Right cardiac atrium (tissue), 5 donors: Measurements from ENCODE around the gene TNNI3K. TPM values are rescaled to one million over a fixed set of nuclear protein-coding genes. Genes with fewer than 3 reads are reported as not detected.

Experiments used
- ATAC-seq, 2 donors: fragments of 200-7000 bp; cut with Tn5 transposase; one replicate each; pipeline versions ENCODE4 v1.8.0 to v1.9.1; 2020; ENCODE audit warnings: moderate library complexity in 2 of 2, mild to moderate bottlenecking in 1 of 2
- DNase-seq, 3 donors: peaks; one replicate each; pipeline ENCODE4 v3.0.0-alpha.2; 2020
- H3K27ac ChIP-seq: one replicate; pipeline ENCODE4 v1.5.1; 2013; ENCODE audit warnings: mild to moderate bottlenecking, low read length, control low read depth, moderate library complexity
- H3K27me3 ChIP-seq: one replicate; pipeline ENCODE4 v1.6.1; 2013; ENCODE audit not compliant: control insufficient read depth, insufficient read depth
- H3K4me1 ChIP-seq: one replicate; pipeline ENCODE4 v1.6.1; 2013; ENCODE audit warnings: low read length; ENCODE audit not compliant: control insufficient read depth, insufficient read depth
- H3K4me3 ChIP-seq: one replicate; pipeline ENCODE4 v1.5.1; 2013; ENCODE audit warnings: low read length, control low read depth
- H3K9me3 ChIP-seq: one replicate; pipeline ENCODE4 v1.6.1; 2013; ENCODE audit warnings: low read length; ENCODE audit not compliant: control insufficient read depth
- WGBS: extraction: QIAGEN DNeasy Blood & Tissue Kit; methylation state at CpG from one replicate; pipeline ENCODE4 v1.1.7; 2013; 5-methylcytosine and 5-hydroxymethylcytosine counted together
- intact Hi-C, 4 donors: fragments of 100-400 bp; cut with DNase I; formaldehyde crosslinking; loops; one replicate each; pipeline versions ENCODE4 v1.11.0 to v1.14.0; 2022 to 2023
- long read RNA-seq, 4 donors: library from polyadenylated mRNA; unstranded; transcript quantifications; one replicate each; pipeline ENCODE4 v2.0.0, GENCODE V29; 2020 to 2021
- polyA plus RNA-seq: library from polyadenylated mRNA; stranded (reverse); fragments of 200-250 nt; gene quantifications from one replicate; pipeline ENCODE4 v1.2.3, GENCODE V29; 2013
- total RNA-seq, 4 donors: library from RNA; stranded (reverse); fragmentation: NEBNext Ultra II Directional; extraction: Animal tissue kit (Norgen Biotek cat#: 25700); gene quantifications; one replicate each; pipeline ENCODE4 v1.2.1, GENCODE V29; 2021
- donor health status: healthy with polysubstance abuse.
- donor health status: DM: no; HTN: yes; CAD: no.
- donor health status: DM: no; HTN: no; CAD: no.
- donor health status: DM: no; HTN: yes; CAD: no; lungs with severe emphysema.
- donor health status: DM: yes; HTN: yes; CAD: no.

TNNI3K gene, protein sequence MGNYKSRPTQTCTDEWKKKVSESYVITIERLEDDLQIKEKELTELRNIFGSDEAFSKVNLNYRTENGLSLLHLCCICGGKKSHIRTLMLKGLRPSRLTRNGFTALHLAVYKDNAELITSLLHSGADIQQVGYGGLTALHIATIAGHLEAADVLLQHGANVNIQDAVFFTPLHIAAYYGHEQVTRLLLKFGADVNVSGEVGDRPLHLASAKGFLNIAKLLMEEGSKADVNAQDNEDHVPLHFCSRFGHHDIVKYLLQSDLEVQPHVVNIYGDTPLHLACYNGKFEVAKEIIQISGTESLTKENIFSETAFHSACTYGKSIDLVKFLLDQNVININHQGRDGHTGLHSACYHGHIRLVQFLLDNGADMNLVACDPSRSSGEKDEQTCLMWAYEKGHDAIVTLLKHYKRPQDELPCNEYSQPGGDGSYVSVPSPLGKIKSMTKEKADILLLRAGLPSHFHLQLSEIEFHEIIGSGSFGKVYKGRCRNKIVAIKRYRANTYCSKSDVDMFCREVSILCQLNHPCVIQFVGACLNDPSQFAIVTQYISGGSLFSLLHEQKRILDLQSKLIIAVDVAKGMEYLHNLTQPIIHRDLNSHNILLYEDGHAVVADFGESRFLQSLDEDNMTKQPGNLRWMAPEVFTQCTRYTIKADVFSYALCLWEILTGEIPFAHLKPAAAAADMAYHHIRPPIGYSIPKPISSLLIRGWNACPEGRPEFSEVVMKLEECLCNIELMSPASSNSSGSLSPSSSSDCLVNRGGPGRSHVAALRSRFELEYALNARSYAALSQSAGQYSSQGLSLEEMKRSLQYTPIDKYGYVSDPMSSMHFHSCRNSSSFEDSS
- total RNA-seq: 10 to 100 TPM; 34.3 to 78.4 (median 51.1) TPM
- 56.5 TPM for polyA plus RNA-seq
- long read RNA-seq, donor 1, transcript TNNI3K-201 (25 exons, 3,001 nt): major isoform, 22 of 36 reads
- long read RNA-seq, donor 1, partial matches to known transcripts: 5 of 36 reads
- long read RNA-seq, donor 1, other reads (novel, unspliced or antisense): 9 of 36 reads
- long read RNA-seq, donor 2, transcript TNNI3K-201 (25 exons, 3,001 nt): major isoform, 25 of 31 reads
- long read RNA-seq, donor 2, partial matches to known transcripts: 5 of 31 reads
- long read RNA-seq, donor 2, other reads (novel, unspliced or antisense): 1 of 31 reads
- long read RNA-seq, donor 3, transcript TNNI3K-201 (25 exons, 3,001 nt): major isoform, 54 of 73 reads
- long read RNA-seq, donor 3, partial matches to known transcripts: 15 of 73 reads
- long read RNA-seq, donor 3, other reads (novel, unspliced or antisense): 4 of 73 reads
- long read RNA-seq, donor 4, transcript TNNI3K-201 (25 exons, 3,001 nt): major isoform, 15 of 18 reads
- long read RNA-seq, donor 4, partial matches to known transcripts: 0 of 18 reads
- long read RNA-seq, donor 4, other reads (novel, unspliced or antisense): 3 of 18 reads

DNA sequence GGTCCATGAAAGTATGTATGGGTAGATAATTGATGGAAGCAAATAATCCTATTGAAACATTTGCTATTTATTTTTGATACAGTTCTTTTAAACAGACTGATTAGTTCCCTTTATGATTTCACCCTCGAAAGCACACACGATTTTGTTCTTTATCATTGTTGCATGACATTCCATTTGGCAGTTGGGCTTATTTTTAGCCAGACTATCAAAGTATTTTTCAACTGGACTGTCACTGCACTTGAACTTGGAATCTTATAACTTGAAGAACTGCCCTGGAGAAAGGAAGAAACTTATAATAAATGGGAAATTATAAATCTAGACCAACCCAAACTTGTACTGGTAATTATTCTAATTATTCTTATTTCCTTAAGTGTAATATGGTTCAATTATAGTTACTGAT, at the start of gene TNNI3K:
Gene TNNI3K, plus strand, starts transcription at position 235 of the 400 bp plus-strand sequence. Its CDS starts 65 bp downstream, at position 300.
- WGBS: 28% methylated on average over 2 of the region's 2 CpGs
- Histone ChIP-seq H3K9me3 (no peaks in the 10 kb centered on the region), H3K4me1 (no peaks in the 10 kb centered on the region), H3K27me3 (no peaks in the 10 kb centered on the region), H3K27ac (no peak within 1 kb of the TSS), H3K4me3 (peak within 1 kb of the TSS; percentile 74)
- no peak for ATAC-seq
- intact Hi-C loops: no loop called here
- DNase-seq: no peak

DNA sequence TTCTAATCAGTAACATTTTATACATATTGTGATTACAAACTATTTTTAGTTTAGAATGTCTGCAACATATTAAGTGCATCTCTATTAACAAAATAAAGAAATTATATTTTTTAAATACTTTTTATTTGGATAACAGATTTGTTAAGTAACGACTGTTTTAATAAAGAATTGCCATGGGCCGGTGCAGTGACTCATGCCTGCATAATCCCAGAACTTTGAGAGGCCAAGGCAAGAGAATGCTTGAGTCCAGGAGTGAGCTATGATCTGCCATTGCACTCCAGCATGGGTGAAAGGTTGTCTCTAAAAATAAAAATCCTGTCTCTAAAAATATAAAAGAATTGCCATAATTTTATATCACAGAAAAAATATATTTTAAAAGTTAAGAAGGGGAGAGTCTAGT, 41.3 kb upstream of the TNNI3K start:
- ATAC-seq (no peak), DNase-seq (no peak)
- Histone ChIP-seq H3K4me3 (no peak overlapping the region), H3K9me3 (no peaks in the 10 kb centered on the region), H3K27ac (no peak overlapping the region), H3K4me1 (no peaks in the 10 kb centered on the region), H3K27me3 (no peaks in the 10 kb centered on the region)
- 37% methylated on average over 2 of the region's 2 CpGs for WGBS
- intact Hi-C loops: no loop called here

DNA sequence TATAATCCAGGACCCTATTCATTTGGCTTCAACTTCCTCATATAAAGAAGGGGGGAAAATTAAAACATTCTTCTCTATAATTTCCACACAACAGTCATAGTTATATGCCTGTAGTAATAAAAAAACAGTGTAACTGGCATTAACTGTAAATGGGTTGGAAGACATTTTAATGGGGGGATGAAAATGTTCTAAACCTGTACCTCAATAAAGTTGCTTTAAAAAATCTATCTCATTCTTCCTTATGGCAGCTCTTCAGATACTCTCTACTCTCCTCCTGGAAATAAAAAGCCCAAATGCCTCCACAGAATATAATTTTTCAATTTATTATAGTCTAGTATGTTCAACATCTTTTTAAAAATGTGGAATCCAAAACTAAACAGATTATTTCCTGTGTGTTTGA, 39.8 kb upstream of the TNNI3K start:
- ATAC-seq (no peak), DNase-seq (no peak)
- intact Hi-C loops: no loop called here
- no peaks in the 10 kb centered on the region for H3K4me1 ChIP-seq
- H3K27ac ChIP-seq: no peak overlapping the region
- no peaks in the 10 kb centered on the region for H3K9me3 ChIP-seq
- no peaks in the 10 kb centered on the region for H3K27me3 ChIP-seq
- no peak overlapping the region for H3K4me3 ChIP-seq

DNA sequence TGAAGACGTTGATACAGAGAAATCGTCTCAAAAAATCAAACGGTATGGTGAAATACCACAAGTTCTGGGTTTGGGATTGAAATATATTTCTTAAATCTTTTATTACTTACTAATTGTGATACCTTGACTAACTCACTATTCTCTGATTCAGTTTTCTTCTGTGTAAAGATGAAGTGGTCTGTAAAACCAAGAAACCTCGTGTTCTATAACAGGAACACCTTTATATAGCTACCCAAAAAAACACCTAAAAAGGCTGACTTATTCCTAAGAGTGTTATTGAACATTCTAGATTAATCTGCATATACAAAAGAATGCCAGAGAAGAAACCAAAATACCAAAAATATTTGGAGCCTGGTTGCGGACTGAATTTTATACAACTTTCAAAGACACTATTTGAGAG, 37.9 kb upstream of the TNNI3K start:
- Histone ChIP-seq H3K4me1 (no peaks in the 10 kb centered on the region), H3K4me3 (peak overlapping the region; percentile 96), H3K27ac (no peak overlapping the region), H3K9me3 (no peaks in the 10 kb centered on the region), H3K27me3 (no peaks in the 10 kb centered on the region)
- ATAC-seq: no peak
- intact Hi-C loops: no loop called here
- 89% methylated on average over 5 of the region's 5 CpGs for WGBS
- no peak for DNase-seq

DNA sequence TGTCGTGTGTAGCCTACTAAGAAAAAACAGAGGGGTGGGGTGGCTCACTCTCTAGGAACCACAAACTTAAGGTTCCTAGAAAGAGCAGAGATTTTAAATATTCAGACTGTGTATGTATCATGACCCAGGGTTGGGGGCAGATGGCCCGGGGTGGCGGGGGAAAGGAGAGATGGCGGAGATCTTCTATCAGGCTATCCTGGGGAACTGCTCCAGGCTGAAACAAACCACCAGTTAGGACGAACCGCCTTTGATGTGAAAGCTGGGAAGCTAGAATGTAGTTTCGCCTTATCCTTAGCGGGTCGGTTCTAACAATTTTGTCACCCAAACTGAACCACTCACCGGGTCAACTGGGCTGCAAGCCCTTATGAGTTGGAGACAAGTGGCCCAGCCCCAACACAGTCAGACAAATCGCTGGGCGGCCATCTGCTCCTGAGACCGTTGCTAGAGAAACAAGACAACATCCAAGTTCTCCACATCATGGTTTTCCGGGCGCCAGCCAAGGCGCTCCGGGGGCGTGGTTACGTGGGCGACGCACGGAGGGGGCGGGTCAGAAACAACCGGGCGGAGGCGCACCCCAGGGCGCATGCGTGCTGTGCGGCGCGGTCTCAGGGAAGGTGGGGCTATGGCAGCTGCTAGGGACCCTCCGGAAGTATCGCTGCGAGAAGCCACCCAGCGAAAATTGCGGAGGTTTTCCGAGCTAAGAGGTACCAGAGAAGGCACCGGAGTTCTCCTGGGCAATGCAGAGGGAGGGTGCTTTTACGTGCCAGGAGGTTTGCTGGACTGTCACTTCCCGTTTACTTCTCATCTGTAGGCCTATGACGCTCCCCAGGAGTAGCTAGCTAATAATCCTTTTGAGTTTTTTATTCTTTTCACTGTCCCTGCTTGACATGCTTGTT, 37.3 kb upstream of the TNNI3K start, which contains the start of the genes FPGT and LRRIQ3:
Gene FPGT, plus strand, starts transcription at position 586 of the 896 bp plus-strand sequence. Its CDS starts 37 bp downstream, at position 623.
Gene LRRIQ3, minus strand, starts transcription at position 520 of the 896 bp plus-strand sequence. CDS start 14,492 bp downstream, outside the sequence.
- ATAC-seq (peak; percentile 100), DNase-seq (peak; percentile 96 to 99 (median 98))
- H3K4me3 ChIP-seq: peak within 1 kb of the TSS; percentile 96
- H3K4me1 ChIP-seq: no peaks in the 10 kb centered on the region
- H3K9me3 ChIP-seq: no peaks in the 10 kb centered on the region
- no peaks in the 10 kb centered on the region for H3K27me3 ChIP-seq
- WGBS: 3% methylated on average over 41 of the region's 41 CpGs
- intact Hi-C loops: no loop called here
- peak within 1 kb of the TSS; percentile 99 for H3K27ac ChIP-seq

DNA sequence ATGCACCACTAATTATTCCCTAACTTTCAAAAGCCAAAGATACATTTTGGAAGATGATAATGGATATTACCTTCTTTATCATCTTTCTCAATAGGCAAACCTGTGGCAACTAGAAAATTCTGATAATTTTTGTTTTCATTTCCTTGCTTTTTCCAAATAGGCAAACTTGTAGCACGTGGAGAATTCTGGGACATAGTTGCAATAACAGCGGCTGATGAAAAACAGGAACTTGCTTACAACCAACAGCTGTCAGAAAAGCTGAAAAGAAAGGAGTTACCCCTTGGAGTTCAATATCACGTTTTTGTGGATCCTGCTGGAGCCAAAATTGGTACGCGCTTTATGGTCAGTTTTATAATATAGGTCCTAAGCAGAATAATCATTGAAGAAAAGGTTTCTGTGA, 35.7 kb upstream of the TNNI3K start:
- WGBS: 56% methylated on average over 5 of the region's 5 CpGs
- Histone ChIP-seq H3K9me3 (no peaks in the 10 kb centered on the region), H3K4me1 (no peaks in the 10 kb centered on the region), H3K4me3 (peak overlapping the region; percentile 96), H3K27me3 (no peaks in the 10 kb centered on the region), H3K27ac (no peak overlapping the region)
- intact Hi-C loops: no loop called here
- ATAC-seq (no peak), DNase-seq (no peak)

DNA sequence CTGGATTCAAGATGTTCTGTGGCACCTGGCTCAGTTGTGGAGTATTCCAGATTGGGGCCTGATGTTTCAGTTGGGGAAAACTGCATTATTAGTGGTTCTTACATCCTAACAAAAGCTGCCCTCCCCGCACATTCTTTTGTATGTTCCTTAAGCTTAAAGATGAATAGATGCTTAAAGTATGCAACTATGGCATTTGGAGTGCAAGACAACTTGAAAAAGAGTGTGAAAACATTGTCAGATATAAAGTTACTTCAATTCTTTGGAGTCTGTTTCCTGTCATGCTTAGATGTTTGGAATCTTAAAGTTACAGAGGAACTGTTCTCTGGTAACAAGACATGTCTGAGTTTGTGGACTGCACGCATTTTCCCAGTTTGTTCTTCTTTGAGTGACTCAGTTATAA, 29.9 kb upstream of the TNNI3K start:
- Histone ChIP-seq H3K9me3 (no peaks in the 10 kb centered on the region), H3K27me3 (no peaks in the 10 kb centered on the region), H3K27ac (no peak overlapping the region), H3K4me1 (no peaks in the 10 kb centered on the region), H3K4me3 (no peak overlapping the region)
- 78% methylated on average over 2 of the region's 2 CpGs for WGBS
- ATAC-seq (no peak), DNase-seq (no peak)
- intact Hi-C loops: no loop called here

DNA sequence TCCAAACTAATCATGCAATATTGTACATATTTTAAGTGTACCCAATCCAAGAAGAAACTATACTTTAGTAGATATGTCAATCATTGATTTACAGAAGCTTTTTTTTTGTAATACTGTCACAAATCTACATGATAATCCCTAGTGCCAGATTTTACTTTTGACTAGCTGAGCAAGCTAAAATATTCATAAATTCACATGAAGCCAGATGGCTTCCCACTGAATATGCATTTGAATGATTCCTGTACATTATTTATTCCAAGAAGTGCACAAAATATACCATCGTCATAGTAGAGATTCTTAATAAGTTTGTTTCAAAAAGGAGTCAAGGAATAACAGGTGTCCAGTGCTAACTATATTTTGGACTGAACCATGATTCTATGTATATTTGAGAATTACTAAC, 20.0 kb upstream of the TNNI3K start:
- ATAC-seq: no peak
- no peaks in the 10 kb centered on the region for H3K4me1 ChIP-seq
- no peak for DNase-seq
- intact Hi-C loops: no loop called here
- H3K27ac ChIP-seq: no peak overlapping the region
- H3K9me3 ChIP-seq: no peaks in the 10 kb centered on the region
- no peak overlapping the region for H3K4me3 ChIP-seq
- H3K27me3 ChIP-seq: no peaks in the 10 kb centered on the region
- WGBS: 95% methylated on average over 1 of the region's 1 CpG

DNA sequence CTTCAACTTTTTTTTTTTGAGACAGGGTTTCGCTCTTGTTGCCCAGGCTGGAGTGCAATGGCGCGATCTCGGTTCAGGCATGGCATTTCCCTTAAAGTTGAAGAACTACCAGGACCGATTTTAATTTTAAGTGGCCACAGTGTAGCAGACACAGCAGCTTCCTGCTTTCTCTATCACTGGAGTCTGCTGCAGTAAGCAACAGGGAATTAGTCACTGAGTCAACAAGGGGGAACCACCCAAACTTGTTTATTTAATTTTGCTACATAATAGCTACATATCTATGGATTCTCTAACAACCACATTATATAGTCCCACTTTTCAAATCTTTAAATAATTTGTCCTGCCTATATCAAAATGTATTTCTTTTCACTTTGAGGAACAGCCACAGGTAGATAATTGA, 12.5 kb upstream of the TNNI3K start:
- DNase-seq (peak in 1 of 3 donors; percentile 30), ATAC-seq (no peak)
- no peak overlapping the region for H3K27ac ChIP-seq
- no peaks in the 10 kb centered on the region for H3K4me1 ChIP-seq
- no peaks in the 10 kb centered on the region for H3K27me3 ChIP-seq
- no peaks in the 10 kb centered on the region for H3K9me3 ChIP-seq
- H3K4me3 ChIP-seq: no peak overlapping the region
- intact Hi-C loops: no loop called here
- 96% methylated on average over 5 of the region's 5 CpGs for WGBS

DNA sequence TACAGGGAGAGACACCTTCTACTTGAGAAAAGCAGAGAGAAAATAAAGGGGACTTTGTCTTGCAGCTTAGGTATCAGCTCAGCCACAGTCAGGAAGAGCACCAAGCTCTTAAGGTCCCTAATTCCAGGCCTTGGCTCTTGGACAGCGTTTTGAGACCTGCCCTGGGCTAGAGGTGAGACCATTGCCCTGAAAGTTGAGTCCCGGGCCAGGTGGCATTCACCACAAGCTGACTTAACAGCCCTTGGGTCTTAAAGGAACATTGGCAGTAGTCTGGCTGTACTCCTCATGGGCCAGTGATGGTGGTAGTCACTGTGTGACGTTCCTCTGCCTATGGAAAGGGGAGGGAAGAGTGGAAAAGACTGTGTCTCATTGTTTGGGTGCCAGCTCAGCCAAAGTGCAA, 11.7 kb upstream of the TNNI3K start:
- Histone ChIP-seq H3K27me3 (no peaks in the 10 kb centered on the region), H3K4me3 (no peak overlapping the region), H3K9me3 (no peaks in the 10 kb centered on the region), H3K27ac (no peak overlapping the region), H3K4me1 (no peaks in the 10 kb centered on the region)
- 76% methylated on average over 3 of the region's 3 CpGs for WGBS
- ATAC-seq: no peak
- intact Hi-C loops: no loop called here
- no peak for DNase-seq
